GM19372 (cell line): ENCODE results near the gene FOXJ3.

Experiments used
- ATAC-seq: cut with Tn5 transposase; IDR thresholded peaks from one replicate; pipeline ENCODE4 v1.9.1; 2021; ENCODE audit warnings: mild to moderate bottlenecking, low read depth, moderate library complexity; ENCODE audit not compliant: unreplicated experiment

The FOXJ3 gene

DNA sequence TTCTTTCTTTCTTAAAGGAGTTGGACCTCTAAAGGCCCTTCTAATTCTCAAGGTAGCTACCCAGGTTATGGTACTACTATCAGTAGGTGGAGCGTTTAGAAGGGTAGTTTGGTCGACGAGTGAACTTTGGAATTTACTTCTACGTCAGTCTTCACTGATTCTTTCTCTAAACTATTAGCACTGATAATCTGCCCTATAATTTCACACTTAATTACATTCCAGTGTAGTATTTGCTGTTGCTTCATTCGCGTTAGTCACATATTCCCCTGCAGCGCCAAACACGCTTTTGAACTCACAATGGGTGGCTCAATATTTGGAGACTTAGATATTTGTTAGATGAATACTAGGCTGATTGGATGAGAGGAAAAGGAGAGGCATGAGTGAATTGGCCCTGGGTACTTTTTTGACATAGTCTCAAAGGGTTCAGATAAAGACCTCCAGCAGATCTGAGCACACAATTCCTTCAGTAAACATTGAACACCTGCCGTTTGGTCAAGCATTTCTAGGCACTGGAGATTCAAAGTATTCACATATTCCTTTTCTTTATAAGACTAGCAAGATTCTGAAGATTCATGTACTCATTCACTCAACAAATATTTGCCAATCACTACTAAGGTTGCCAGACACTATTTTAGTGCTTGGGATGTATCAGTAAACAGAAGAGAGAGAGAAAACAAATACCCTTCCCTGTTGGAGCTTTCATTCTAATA lies 929 bp upstream of the FOXJ3 start:
- no peak for ATAC-seq

DNA sequence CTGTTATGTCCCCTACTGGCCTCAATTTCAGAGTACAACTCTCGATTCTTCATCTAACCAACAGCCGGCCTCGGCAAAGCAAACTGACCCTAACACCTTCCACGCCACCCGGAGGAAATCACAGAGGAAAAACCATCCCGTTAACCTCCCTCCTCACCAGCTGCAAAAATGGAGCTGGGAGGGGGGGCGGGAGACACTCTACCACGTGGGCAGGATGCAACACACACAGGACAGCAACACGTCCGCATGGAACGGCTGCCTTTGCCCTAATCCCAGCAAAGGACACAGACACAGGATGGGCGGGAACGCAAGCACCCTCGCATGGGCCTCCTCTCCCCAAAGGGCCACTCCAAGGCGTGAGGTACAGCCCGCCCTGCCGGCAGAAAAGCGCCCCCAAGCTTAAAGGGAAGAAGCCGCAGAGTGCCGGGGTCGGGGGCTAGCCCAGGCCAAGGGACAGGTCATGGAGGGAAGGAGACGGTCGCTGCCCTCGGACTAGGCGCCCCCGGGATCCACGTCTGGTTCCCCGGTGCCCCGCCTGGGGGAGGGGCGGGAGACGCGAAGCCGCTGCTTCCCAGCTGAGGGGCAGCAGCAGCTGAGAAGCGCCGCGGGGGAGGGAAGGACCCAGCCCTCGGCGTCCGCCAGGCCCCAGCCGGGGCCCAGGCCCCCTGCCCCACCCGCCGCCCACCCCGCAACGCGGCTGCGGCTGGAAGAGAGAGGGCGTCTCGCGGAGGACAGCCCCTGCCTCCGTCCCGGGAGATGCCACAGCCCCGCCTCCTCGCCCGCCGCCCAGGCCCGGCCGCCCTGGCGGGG lies 590 bp downstream of the FOXJ3 start:
- peak; percentile 46 for ATAC-seq

DNA sequence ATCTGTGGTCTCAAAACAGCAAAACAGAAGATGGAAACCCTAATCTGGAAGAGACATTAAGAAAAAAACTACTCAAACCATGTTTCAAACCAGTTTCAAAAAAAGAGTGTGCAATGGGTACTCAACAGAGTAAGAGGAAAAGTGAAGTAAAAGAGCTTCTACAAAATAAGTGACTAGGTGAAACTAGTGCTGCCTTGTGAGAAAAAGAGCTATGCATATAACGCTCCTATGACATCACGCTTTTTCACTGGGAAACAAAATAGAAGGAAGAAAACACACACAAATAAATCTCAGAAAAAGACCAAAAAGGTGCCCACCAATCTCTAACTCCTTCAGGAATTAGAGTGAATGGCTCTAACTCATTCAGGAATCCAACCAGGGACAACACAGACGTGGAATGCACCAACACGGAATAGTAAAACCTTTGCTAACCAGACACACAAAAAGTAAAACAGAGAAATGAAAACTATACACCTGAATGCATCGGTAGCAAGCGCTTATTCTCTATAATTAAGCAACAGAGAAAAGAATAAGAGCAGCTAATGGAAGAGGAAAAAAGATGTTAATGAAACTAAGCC lies 1.3 kb downstream of the FOXJ3 start:
- no peak for ATAC-seq

DNA sequence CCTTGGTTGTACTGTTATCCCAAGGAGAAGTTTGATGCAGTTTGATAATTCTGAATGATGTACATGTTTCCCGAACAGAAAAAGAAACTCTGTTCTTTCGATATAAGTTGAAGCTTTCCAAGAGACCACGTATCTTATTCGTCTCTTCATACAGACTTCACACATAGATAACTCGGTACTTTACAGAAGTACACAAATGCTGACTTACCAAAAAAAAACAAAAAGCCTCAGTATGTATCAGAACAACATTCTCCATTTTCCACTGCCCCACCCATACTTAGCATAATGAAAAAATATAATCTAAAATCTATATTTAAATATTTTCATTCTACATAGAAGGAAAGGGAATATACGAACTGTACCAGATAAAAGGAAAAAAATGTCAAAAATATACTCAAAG lies 2.2 kb downstream of the FOXJ3 start:
- no peak for ATAC-seq

DNA sequence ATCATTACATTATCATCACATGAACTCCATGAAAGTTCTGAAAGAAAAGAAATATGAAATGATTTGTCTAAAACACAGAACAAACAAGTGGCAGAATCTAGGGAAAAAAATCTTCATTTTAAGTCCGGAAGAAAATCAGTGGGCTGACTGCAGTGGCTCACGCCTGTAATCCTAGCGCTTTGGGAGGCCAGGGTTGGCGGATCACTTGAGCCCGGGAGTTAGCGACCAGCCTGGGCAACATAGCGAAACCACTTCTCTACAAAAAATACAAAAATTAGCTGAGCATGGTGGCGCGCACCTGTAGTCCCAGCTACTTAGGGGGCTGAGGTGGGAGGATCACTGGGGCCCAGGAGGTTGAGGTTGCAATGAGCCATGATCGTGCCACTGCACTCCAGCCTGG lies 4.8 kb downstream of the FOXJ3 start:
- no peak for ATAC-seq

DNA sequence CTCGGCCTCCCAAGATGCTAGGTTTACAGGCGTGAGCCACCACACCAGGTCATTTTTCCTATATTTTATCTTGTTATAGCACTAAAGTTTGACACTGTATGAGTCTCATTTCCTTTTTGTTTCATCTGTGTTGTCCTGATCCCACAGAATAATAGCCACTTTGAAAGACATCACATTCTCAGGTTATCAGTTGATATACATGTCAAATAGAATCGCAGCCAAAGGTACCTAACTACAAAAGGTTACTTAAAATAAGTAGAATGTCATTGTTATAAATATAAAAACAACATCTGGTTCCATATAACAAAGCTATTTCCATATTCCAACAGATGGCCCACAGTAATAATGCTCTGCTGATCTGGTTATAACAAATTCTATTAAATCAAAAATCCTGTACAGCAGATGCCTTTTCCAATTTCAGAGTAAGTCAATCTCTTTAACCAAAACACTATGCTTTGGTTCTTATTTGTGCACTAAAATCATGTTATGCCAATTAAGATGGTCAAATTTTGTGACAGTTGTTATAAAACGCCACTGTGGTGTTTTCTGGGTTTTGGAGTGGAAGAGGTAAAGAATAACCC lies 6.0 kb downstream of the FOXJ3 start:
- no peak for ATAC-seq

DNA sequence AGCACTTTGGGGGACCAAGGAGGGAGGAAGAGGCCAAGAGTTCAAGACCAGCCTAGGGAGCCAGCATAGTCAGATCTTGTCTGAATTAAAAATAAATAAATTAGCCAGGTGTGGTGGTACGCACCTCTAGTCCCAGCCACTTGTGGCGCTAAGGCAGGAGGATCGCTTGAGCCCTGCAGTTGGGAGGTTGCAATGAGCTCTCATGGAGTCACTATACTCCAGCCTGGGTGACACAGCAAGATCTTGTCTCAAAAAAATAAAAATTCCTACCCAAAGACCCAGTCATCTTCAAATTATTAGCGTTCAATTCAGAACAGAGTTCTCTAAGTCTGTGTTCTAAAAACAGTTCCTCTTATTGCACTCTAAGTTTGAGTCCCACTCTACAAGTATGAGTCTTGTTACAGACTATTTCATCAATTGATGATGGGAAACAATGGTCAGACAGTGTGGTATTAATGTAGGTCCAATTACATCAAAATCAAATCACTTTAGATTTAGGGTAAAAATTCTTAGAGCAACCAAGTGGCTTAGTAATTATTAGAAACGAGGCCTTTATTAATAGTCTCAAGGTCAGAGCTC lies 6.9 kb downstream of the FOXJ3 start:
- no peak for ATAC-seq

DNA sequence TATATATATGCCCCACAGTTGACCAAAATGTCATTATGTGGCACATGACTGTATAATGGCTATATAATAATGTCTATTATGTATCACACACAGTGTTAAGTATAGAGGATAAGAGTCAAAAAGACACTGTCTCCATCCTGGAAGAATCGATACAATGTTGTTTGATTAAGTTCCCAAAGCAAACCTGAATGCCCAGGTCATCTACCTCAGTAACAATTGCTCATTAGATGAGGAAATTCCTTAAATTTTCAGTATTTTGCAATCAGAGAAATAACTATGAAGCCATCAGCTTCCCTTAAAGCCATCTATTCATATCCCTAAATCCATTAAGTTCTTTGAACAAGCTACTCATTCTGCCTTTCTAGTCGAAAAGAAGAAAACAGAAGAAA lies 10.0 kb downstream of the FOXJ3 start:
- no peak for ATAC-seq

DNA sequence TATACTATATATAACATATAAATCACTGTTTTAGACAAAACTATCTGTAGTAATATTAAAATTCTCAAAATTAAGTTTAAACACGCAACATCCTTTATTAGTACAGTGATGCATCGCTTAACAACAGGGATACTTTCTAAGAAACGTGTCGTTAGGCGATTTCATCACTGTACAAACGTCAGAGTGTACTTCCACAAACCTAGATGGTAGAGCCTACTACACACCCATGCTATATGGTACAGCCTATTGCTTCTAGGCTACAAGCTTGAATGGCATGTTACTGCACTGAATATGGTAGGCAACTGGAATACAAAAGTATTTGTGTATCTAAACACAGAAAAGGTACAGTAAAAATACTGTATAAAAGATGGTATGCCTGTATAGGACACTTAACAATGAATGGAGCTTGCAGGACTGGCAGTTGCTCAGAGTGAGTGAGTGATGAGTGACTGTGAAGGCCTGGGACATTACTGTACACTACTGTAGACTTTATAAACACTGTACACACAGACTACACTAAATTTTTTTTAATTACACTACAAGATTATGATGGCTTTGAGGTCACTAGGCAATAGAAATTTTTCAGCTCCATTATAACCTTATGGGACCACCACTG lies 10.5 kb downstream of the FOXJ3 start:
- ATAC-seq, result no peak

DNA sequence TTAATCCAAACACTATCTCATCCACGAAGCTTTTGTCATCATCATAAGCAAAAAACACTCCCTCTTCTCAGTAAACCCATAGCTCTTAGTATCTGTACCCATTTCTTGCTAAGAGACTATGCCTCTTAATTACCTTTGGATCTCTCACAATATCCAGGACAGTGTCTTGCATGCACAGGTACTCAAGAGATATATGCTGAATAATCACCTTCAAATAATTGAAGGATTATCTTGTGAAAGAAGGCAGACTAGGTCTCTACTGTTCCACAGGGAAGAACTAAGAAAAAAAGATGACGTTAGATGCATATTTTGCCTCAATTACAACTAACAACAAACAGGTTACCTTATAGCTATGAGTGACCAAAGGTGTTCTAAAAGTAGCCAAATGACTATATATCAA lies 11.5 kb downstream of the FOXJ3 start:
- ATAC-seq, result no peak

DNA sequence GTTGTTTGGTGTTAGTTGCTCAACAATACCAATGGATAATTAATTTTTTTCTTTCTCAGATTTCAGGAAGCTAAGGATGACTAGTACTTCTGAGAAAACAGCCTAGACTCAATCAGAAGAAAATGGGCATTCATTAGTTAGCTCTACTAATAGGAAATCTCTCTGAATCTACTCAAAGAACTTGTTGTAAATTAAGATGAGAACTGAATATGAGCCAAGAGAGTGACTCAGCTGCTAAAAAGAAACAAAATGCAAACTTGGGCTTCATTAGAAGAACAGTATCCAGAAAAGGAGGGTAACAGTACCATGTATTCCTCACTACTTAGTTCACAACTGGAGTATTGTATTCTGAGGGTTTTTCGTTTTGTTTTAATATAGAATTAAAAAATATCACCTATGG lies 12.5 kb downstream of the FOXJ3 start:
- no peak for ATAC-seq

DNA sequence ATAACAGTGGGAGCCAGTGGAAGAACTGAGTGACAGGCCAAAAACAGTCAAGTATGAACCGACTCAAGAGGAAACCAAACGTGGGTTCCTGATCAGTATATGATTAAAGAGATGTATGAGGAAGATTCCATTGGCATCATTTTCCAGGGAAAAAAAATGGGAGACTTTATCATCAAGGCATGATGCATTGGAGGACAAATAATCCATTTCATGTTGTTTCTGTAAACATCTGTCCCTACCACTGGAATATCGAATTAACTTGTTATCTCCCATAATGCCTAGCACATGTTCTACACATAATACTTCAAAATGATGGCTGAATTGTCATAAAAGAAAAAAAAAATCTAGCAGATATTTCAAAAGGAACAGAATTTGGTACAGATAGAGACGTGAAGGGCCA lies 13.3 kb downstream of the FOXJ3 start:
- no peak for ATAC-seq

DNA sequence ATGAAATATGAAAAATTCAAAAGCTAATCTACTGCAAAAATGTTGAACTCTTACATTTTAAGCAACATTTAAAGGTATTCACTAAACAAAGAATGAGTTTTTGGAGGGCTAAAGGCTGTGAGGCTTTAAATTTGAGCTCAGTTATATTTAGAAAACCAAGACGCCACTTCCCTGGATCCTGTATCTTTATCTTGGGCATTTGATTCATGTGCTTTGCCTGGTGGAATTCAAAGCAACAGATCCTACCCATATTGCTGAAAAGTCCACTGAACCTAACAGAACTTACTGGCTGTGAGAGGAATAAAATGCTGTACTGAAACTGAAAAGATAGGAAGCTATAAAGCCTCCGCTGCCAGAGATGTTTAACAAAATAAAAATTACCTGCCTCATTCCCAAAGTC lies 14.3 kb downstream of the FOXJ3 start:
- no peak for ATAC-seq

DNA sequence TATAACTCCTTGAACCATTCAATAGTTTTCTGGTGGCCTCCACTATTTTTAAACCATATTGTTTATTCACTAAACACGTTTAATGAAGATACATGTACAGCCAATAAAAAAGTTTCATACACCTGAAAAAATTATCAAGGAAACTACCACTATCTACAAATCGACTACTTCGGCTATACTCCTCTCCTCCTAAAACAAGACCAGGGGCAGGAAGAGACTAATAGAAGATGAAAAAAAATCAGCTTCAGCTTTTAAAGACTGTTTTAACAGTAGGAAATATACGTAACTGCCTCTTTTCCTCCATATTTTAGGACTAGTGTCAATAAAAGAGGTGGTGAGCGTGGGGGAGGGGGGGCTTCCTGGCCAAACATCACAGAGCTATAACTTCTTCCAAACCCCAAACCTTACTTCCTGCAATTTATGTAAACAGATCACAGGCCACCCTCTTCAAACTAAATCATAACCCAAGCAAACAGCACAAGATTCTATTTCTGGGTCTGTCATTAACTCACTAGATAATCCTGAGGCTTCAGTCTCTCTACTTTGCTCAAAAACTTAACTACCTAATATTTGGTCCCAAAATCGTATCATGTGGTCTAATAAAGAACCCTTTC lies 15.1 kb downstream of the FOXJ3 start:
- ATAC-seq, result no peak

DNA sequence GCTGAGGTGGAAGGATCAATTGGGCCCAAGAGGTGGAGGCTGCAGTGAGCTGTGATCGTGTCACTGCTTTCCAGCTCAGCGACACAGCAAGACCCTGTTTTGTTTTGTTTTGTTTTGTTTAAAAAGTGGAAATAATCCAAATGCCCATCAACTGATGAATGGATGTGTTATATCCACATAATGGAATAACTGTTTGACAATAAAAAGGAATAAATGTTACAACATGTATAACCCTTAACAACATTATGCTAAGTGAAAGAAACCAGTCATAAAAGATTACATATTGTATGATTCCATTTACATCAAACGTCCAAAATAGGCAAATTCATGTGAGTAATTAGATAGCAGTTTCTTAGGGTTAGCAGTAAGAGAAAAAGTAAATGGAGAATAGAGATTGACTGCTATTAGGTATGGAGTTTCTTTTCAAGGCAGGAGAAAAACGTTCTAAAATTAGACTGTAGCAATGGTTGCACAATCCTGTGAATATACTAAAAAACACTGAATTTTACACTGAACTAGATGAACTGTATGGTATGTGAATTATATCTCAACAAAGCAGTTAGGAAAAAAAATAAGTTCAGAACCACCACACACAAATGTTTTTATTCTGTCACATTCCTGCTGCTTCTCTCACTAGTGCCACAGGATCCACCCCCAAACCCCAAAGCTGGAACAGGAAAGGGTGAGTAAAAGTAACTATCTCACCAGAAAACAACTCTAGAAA lies 15.7 kb downstream of the FOXJ3 start:
- no peak for ATAC-seq

DNA sequence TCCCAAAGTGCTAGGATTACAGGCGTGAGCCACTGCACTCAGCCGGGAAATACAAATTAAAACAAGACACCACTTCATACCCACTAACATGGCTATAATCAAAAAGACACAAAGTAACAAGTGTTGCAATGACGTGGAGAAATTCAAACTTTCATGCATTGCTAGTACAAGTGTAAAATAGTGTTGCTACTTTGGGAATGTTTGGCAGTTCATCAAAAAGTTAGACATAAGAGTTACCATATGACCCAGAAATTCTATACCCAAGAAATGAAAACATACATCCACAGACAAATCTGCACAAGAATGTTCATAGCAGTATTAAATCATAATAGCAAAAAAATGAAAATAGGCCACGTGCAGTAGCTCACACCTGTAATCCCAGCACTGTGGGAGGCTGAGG lies 16.4 kb downstream of the FOXJ3 start:
- no peak for ATAC-seq

DNA sequence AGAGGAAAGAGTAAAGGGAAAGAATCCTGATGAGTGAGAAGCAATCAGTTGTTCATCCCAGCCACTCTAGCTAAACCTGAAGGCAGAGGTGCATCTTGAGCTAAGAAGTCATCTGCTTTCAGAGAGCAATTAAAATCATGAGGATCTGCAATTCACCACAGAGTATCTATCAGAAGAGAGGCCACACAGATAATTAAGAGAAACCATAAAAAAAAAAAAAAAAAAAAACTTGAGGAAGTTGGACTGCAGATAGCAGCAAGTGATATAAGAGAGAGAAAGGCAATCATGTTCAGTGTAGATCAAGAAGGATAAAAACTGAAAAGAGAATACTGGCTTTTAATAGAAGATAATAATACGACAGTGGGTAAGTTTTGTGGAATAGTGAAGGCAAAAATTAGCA lies 17.7 kb downstream of the FOXJ3 start:
- ATAC-seq, result no peak

DNA sequence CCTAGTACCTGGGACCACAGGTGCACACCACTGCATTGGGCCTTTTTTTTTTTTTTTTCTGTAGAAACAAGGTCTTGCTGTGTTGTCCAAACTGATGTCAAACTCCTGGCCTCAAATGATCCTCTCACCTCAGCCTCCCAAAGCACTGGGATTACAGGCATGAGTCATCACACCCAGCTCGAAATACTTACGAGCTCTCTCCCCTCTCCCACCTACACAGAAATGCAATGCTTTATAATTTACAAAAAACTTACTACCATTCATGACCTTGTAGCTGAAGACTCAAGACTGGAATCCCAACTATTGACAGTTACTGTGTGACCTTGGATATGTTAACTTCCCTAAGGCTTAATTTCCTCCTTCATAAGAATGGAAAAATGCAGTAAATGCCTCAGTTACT lies 18.7 kb downstream of the FOXJ3 start:
- no peak for ATAC-seq

DNA sequence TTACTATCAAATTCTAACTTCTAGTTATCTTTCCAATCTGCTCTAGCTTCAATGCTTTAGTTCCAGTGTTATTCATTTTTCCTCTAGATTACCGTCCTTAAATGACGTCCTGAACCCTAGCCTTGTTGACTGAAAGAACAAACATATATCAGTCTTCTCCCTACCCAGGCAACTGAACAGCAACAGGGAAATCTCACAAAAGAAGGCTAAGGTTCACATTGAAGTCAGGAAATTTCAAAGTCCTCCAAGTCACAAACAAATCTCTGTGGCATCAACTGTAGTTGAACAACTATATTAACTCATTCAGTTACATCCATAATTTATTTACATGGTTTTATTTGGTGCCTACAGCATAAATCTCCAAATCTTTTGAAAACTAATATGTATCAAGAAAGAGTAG lies 19.5 kb downstream of the FOXJ3 start:
- no peak for ATAC-seq

DNA sequence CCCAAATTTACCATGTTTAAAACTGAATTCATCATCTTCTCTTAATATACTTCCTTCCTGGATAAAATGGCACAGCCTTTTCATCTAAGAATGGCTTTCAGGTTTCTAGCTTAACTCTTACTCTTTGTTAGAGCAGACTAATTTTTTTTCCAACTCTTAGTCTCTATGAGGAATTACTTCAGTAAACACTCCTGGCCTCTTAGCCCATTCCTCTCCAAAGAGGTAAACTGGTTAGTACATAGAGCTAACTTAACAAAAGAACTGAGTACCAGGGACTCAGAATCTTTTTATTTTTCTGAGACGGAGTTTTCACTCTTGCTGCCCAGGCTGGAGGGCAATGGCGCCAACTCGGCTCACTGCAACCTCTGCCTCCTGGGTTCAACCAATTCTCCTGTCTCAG lies 21.1 kb downstream of the FOXJ3 start:
- no peak for ATAC-seq
